SU-DHL-6 (cell line): ENCODE results near the gene ZNF268.

ENCODE experiments used
- H2AFZ ChIP-seq: fragments of 200-600 bp; sonication (generic); 2 replicates; pipeline ENCODE4 v1.6.1; 2014; ENCODE audit warnings: low read depth, mild to moderate bottlenecking, moderate library complexity, mixed read lengths, antibody characterized with exemption, low read length; ENCODE audit not compliant: severe bottlenecking
- H3F3A ChIP-seq: fragments of 200-600 bp; shearing (Covaris generic); 2 replicates; pipeline ENCODE4 v1.6.0; 2016; ENCODE audit warnings: antibody characterized with exemption, mild to moderate bottlenecking; ENCODE audit not compliant: insufficient read depth
- H3K27ac ChIP-seq: fragments of 200-600 bp; sonication (generic); 2 replicates; pipeline ENCODE4 v1.5.1; 2016; ENCODE audit warnings: low read depth, mild to moderate bottlenecking, low read length, moderate library complexity, mixed read lengths
- H3K27me3 ChIP-seq: fragments of 200-600 bp; sonication (generic), shearing (Covaris generic); 2 replicates; pipeline ENCODE4 v1.6.0; 2014; ENCODE audit warnings: mild to moderate bottlenecking, low read length
- H3K36me3 ChIP-seq: fragments of 200-600 bp; sonication (generic); 2 replicates; pipeline ENCODE4 v1.6.1; 2014; ENCODE audit warnings: mild to moderate bottlenecking, low read length, mixed read lengths
- H3K4me2 ChIP-seq: fragments of 300-600, 200-600 bp; shearing (Covaris generic), sonication (generic); 2 replicates; pipeline ENCODE4 v1.6.0; 2014; ENCODE audit warnings: low read length, low read depth, mild to moderate bottlenecking; ENCODE audit not compliant: poor library complexity, severe bottlenecking
- H3K4me3 ChIP-seq: fragments of 200-600 bp; sonication (generic); 2 replicates; pipeline ENCODE4 v1.5.1; 2014; ENCODE audit warnings: antibody characterized with exemption, low read length, mild to moderate bottlenecking, mixed read lengths; ENCODE audit not compliant: insufficient read depth, poor library complexity, severe bottlenecking
- H3K79me2 ChIP-seq: fragments of 200-600 bp; sonication (generic); 2 replicates; pipeline ENCODE4 v1.6.1; 2014; ENCODE audit warnings: mild to moderate bottlenecking, low read length, moderate library complexity; ENCODE audit not compliant: insufficient read depth
- H3K9ac ChIP-seq: fragments of 200-600 bp; sonication (generic); 2 replicates; pipeline ENCODE4 v1.7.0; 2014; ENCODE audit warnings: mild to moderate bottlenecking, low read length
- H3K9me2 ChIP-seq: fragments of 200-600 bp; sonication (generic); replicated peaks from 2 replicates; pipeline ENCODE4 v1.6.1; 2014; ENCODE audit warnings: low read length; ENCODE audit not compliant: insufficient read depth
- H3K9me3 ChIP-seq: fragments of 200-600 bp; sonication (generic); 2 replicates; pipeline ENCODE4 v1.6.1; 2014; ENCODE audit warnings: low read length, mixed read lengths; ENCODE audit not compliant: insufficient read depth
- H4K20me1 ChIP-seq: fragments of 200-600 bp; sonication (generic); 2 replicates; pipeline ENCODE4 v1.6.1; 2014; ENCODE audit warnings: low read depth, mild to moderate bottlenecking, antibody characterized with exemption, low read length, moderate library complexity, mixed read lengths
- CTCF ChIP-seq: fragments of 200-600 bp; sonication (generic); IDR thresholded peaks from one replicate; pipeline ENCODE4 v1.5.1; 2017; ENCODE audit warnings: antibody characterized with exemption, mild to moderate bottlenecking, low read length, moderate library complexity; ENCODE audit not compliant: insufficient read depth, poor library complexity, severe bottlenecking
- EZH2phosphoT487 ChIP-seq: fragments of 200-600 bp; sonication (generic), shearing (Covaris generic); conservative IDR thresholded peaks from 2 replicates; pipeline ENCODE4 v1.6.1; 2018; ENCODE audit warnings: mild to moderate bottlenecking, antibody characterized with exemption, low read length, moderate library complexity, mixed read lengths

ZNF268 gene

GRCh38 chr12:133233993-133234564 is 52.8 kb downstream of the ZNF268 start:
- Histone ChIP-seq H3K9me3 (peaks cover 13% of the 10 kb centered on the region; the same call in 1 of the 2 replicates), H3K4me3 (no peak overlapping the region), H3K27ac (no peak overlapping the region), H3K9ac (no peak overlapping the region), H3K27me3 (no peaks in the 10 kb centered on the region), H4K20me1 (no peaks in the 10 kb centered on the region), H3K9me2 (no peaks in the 10 kb centered on the region), H2AFZ (no peak overlapping the region), H3K36me3 (no peaks in the 10 kb centered on the region), H3K79me2 (no peaks in the 10 kb centered on the region), H3F3A (no peaks in the 10 kb centered on the region), H3K4me2 (no peak overlapping the region)
- no peak for TF ChIP-seq EZH2phosphoT487
- TF ChIP-seq CTCF: no peak

- Histone ChIP-seq H3F3A (no peaks in the 10 kb centered on the region), H3K27ac (no peak overlapping the region), H3K4me2 (no peak overlapping the region), H4K20me1 (no peaks in the 10 kb centered on the region), H3K79me2 (no peaks in the 10 kb centered on the region), H3K9ac (no peak overlapping the region), H3K4me3 (no peak overlapping the region), H3K9me2 (no peaks in the 10 kb centered on the region), H3K9me3 (peaks cover 22% of the 10 kb centered on the region; the same call in 1 of the 2 replicates), H3K27me3 (no peaks in the 10 kb centered on the region), H2AFZ (no peak overlapping the region), H3K36me3 (no peaks in the 10 kb centered on the region)
- TF ChIP-seq CTCF (no peak), EZH2phosphoT487 (no peak)
These were observed 53.7 kb downstream of the ZNF268 start for GRCh38 chr12:133234971-133235370.

GRCh38 chr12:133235401-133236112 is 54.3 kb downstream of the ZNF268 start, which contains the start of gene ANHX:
ANHX (minus strand) TSS chr12:133235877; CDS start chr12:133234356, 1,521 bp downstream.
- peaks cover 27% of the 10 kb centered on the region; the same call in 1 of the 2 replicates for H3K9me3 ChIP-seq

More at GRCh38 chr12:133235401-133236112, 54.3 kb downstream of the ZNF268 start, which contains the start of gene ANHX:
- no peak within 1 kb of the TSS for H2AFZ ChIP-seq
- H3K9ac ChIP-seq: no peak within 1 kb of the TSS
- H3K27me3 ChIP-seq: no peaks in the 10 kb centered on the region
- no peaks in the 10 kb centered on the region for H3K79me2 ChIP-seq
- no peaks in the 10 kb centered on the region for H3K9me2 ChIP-seq
- no peak within 1 kb of the TSS for H3K4me2 ChIP-seq
- H3K36me3 ChIP-seq: no peaks in the 10 kb centered on the region
- TF ChIP-seq CTCF: no peak
- TF ChIP-seq EZH2phosphoT487: no peak
- H3K4me3 ChIP-seq: no peak within 1 kb of the TSS
- H4K20me1 ChIP-seq: no peaks in the 10 kb centered on the region
- no peak within 1 kb of the TSS for H3K27ac ChIP-seq
- H3F3A ChIP-seq: no peaks in the 10 kb centered on the region
